ENCODE results near the gene UBE2G1. TPM values are rescaled to one million over a fixed set of nuclear protein-coding genes. Genes with fewer than 3 reads are reported as not detected.

UBE2G1 gene
- total RNA-seq, 1 donor from 2014 or later = 37.4 TPM

- DNase-seq = no peak
Observed at GRCh38 chr17:4246674-4247073, 119.8 kb downstream of the UBE2G1 start.

DNA sequence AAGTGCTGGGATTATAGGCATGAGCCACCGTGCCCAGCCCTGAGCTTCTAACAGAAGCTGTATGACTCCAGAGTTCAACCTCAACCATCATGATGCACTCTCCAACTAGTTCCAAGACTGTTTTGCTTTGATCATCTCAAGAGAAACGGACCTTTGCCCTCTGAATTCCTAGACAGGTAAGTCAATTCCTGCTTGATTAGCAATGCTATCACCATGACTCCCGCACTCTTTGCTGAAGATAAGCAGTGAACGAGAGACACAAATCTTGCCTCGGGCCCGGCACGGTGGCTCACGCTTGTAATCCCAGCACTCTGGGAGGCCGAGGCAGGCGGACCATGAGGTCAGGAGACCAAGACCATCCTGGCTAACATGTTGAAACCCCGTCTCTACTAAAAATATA is 124.9 kb downstream of the UBE2G1 start:
- no peak for DNase-seq

GRCh38 chr17:4236456-4236855 is 130.0 kb downstream of the UBE2G1 start:
- peak; percentile 21 for DNase-seq

GRCh38 chr17:4235372-4236279 is 130.8 kb downstream of the UBE2G1 start:
- no peak for DNase-seq

- no peak for DNase-seq
Observed at GRCh38 chr17:4234401-4234800, 132.1 kb downstream of the UBE2G1 start.

DNA sequence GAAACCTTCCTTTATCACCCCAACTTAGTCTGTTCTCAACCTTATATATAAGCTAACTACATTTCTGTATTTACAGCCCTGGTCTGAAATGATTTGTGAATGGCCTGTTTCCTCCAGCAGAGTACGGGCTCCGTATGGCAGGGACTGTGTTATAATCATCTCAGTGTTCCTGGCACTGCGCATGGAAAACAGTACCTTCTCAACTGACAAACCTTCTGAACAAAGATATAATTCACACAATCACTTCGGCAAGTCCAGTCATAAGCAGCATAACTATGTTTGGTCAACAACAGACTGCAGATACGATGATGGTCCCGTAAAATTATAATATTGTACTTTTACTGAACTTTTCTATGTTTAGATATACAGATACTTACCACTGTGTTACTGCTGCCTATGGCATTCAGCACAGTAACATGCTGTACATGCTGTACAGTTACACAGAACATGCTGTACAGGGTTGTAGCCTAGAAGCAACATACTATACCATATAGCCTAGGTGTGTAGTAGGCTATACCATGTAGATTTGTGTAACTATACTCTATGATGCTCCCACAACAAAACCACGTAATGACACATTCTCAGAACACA is 132.7 kb downstream of the UBE2G1 start:
- DNase-seq = no peak

DNA sequence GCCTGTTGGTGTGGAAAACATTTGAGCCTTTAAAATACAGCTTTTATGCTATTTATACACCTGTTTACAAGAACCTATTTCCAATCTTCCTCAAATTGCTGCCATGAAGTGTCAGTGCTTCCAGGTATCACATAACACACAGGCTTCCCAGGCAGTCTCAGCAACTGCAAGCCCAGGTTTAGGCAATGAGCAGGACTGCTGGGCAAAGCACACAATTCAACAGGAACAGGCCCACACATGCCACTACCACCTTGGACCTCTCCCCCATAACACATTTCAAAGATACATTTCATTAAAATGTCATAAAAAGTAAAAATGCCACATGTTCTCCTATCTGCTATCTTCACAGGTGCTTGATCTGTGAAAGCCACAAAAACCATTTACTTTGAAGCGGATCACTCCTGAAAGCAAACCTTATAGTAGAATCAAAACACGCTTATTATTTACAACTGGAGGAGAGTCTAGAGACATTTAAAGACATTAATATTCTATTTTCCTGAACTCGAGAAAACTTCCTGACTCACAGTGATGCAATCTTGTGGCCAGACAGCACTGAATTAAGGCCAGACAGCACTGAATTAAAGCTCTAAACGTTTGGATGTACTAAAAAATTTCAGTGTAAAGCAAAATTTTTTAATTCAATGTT is 134.2 kb downstream of the UBE2G1 start:
- DNase-seq = no peak

GRCh38 chr17:4229627-4230541 is 136.6 kb downstream of the UBE2G1 start:
- peak; percentile 87 for DNase-seq

DNA sequence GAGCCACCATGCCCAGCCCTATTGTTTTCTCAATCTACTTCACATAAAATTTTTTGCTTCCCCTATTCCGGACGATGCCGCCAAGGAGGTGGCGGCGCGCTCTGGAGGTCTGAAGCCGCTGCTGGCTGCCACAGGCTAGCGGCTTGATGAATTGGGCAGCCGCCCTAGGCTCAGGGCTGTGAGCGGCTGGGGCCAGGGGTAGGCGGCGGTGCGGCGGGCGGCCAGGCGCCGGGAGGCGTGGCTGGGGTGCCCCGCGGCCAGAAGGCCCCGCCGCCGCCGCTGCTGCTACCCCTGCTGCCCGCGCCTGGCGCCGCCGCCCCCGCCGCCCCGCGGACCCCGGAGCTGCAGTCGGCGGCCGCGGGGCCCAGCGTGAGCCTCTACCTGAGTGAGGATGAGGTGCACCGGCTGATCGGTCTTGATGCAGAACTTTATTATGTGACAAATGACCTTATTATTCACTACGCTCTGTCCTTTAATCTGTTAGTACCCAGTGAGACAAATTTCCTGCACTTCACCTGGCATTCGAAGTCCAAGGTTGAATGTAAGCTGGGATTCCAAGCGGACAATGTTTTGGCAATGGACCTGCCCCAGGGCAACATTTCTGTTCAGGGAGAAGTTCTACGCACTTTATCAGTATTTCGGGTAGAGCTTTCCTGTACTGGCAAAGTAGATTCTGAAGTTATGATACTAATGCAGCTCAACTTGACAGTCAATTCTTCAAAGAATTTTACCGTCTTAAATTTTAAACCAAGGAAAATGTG is 144.4 kb downstream of the UBE2G1 start:
- DNase-seq = no peak

- DNase-seq = no peak
Observed at GRCh38 chr17:4221163-4221562, 145.3 kb downstream of the UBE2G1 start.

- DNase-seq = no peak
Observed at GRCh38 chr17:4220655-4221054, 145.8 kb downstream of the UBE2G1 start.

Other genes starting within 250 kb of the UBE2G1 start
- gene ZZEF1, start 223.6 kb downstream of the UBE2G1 start, total RNA-seq = 43.9 and 59.2 TPM in 2 replicates
- 41.7 and 51.7 TPM in 2 replicates for gene CYB5D2, start 223.5 kb downstream of the UBE2G1 start, total RNA-seq
- 41.4 and 56.1 TPM in 2 replicates for gene ANKFY1, start 102.7 kb downstream of the UBE2G1 start, total RNA-seq
- gene SPNS3, start 67.3 kb upstream of the UBE2G1 start, total RNA-seq = 0.23 and 0.34 TPM in 2 replicates
- 84.6 and 122 TPM in 2 replicates for gene SPNS2, start 132.2 kb upstream of the UBE2G1 start, total RNA-seq
- 32.2 and 52.0 TPM in 2 replicates for gene MYBBP1A, start 188.7 kb upstream of the UBE2G1 start, total RNA-seq
- gene GGT6, start 193.9 kb upstream of the UBE2G1 start, total RNA-seq = not detected in 2 replicates
- gene SMTNL2, start 217.9 kb upstream of the UBE2G1 start, total RNA-seq = under 0.01 TPM in 1 of 2 replicates, not detected in the other

All from dermis blood vessel endothelial cell (primary cell).